GM19193 (cell line): ENCODE results near the gene NOTUM.

ENCODE experiments used
- POLR2A ChIP-seq: IDR thresholded peaks from 4 replicates; pipeline ENCODE4 v1.6.1; 2011; ENCODE audit not compliant: insufficient read depth, insufficient read length; ENCODE audit errors: extremely low read depth

NOTUM gene

DNA sequence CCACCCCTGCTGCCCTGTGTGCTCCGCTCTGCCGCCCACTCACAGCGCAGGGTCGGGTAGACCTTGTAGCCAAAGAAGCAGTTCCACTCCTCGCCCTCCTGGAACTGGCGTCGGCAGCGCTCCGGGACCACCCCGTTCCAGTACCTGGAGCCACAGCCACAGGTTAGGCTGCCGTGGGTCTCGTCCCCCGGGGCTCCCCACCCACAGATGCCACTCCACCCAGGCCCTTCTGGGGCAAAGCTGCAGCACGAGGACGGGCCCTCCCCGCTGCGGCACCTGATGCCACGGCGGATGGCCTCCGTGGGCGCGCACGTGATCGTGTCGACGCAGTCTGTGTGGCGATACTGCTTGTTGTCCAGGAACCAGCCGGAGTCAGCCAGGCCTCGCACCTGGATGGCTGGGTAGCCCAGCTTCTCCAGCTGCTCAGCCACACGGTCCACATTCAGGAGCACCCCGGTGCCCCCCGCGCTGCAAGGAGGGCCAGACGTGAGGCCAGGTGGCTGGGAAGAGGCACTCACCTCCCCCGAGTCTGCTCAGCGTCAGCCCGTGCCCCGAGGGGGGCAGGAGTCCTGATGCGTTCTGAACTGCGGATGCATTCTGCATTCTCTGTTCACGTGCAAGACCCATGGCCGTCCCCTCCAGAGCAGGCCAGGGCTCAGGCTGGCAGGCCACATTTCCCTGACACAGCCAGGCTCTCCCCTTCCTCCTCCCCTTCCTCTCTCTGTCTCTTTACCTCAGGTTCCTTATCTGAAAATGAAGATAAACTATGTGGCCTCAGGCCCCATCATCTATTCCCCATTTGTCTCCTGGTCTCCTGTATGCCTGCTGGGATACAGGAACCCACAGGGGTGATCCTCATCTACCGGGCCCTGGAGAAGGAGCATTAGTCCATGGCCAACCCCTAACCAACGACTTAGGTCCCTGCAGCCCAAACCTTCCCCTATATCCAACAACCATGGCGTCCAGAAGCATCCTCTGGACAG is 4.1 kb downstream of the NOTUM start:
- no peak for TF ChIP-seq POLR2A

DNA sequence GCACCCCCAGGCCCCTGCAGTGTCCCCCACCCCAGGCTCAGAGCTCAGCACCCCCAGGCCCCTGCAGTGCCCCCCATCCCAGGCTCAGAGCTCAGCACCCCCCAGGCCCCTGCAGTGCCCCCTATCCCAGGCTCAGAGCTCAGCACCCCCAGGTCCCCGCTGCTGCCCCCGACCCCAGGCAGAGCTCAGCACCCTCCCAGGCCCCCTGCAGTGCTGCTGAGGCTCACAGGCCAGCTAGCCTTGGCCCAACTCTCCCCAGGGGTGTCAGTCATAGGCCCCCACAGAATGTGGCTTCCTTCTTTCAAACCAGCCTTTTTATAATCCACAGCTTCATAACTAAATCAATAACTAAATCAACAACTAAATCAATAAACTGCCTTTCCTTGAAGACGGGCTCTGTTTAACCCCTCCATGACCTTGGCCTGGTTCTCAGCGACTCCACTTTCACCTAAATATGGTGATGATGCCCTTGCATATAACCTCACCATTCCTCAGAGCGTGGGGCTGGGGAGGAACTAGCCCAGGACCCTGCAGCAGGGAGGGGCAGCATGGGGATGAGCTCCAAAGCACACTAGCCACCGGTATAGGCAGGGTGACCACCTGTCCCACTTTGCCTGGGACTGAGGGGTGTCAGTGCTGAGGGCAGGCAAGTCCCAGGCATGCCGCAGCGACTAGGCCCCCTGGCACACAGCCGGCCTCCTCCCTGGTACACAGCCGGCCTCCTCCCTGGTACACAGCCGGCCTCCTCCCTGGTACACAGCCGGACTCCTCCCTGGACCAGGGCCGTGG is 5.0 kb downstream of the NOTUM start:
- no peak for TF ChIP-seq POLR2A

DNA sequence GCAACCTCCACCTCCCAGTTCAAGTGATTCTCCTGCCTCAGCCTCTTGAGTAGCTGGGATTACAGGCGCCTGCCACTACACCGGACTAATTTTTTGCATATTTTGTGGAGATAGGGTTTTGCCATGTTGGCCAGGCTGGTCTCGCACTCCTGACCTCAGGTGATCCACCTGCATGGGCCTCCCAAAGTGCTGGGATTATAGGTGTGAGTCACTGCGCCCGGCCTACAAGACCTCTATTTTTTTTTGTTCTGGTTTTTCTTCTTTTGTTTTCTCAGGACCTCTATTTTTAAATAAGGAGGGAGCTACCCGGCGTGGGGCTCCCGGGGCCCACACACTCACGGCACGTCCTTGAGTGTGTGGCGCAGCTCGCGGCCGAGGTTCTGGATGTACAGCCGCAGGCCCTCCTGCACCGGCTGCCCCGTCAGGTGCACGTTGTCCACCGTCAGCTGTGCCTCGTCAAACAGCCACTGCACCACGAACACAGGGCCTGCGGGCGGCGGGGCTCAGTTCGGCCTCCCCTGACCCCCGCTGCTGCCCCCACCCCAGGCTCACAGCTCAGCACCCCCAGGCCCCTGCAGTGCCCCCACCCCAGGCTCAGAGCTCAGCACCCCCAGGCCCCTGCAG is 5.8 kb downstream of the NOTUM start:
- no peak for TF ChIP-seq POLR2A

DNA sequence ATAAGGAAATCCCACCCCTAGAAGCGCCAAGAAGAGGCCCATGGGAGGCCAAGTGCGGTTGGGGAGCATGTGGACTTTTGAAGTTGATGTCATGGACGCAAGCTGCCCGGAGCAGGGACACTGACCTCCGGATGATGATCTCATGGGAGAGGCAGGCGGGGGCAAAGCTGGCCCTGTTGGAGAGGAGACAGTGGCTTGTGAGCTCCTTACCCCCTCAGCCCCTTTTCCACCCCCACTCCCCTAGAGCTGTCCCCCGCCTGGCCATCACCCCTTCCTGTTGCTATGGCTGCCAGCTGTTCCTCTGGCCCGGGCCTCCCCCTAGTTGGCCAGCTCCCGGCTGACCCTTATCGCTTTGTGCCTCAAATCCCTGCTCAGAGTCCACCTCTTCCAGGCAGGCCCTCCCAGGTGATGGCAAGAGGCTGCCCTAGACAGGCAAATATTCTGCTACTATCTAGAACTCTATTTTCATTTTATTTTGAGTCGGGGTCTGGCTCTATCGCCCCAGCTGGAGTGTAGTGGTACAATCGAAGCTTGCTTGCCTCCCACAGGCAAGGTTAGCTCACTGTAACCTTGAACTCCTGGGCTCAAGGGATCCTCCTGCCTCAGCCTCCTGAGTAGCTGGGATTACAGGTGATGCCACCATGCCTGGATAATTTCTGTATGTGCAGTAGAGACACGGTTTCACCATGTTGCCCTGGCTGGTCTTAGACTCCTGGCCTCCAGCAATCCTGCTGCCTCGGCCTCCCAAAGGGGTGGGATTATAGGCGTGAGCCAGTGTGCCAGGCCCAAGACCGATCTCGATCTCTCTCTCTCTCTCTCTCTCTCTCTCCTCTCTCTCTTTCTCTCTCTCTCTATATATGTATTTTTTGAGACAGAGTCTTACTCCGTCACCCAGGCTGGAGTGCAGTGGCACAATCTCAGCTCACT is 6.6 kb downstream of the NOTUM start:
- TF ChIP-seq POLR2A = no peak

DNA sequence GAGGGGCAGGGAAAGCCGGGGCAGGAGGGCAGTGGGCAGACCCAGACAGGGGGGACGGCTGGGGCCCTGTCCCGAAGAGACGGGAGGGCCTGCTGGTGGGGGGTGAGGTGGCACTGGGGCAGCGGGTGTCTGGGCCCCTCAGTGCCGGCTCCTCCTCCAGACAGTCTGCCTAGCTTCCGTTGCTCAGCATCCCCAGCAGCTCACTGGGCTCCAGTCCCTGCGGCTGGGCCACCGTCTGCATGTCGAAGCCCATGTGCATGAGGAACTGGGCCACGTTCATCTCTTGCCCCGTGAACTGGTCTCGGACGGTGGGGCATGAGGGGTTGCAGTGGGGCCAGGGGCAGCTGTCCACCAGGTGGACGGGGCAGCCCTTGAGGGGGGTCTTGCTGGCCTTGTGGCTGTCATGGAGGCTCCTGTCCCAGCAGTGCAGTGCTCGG is 8.2 kb downstream of the NOTUM start:
- TF ChIP-seq POLR2A = no peak

DNA sequence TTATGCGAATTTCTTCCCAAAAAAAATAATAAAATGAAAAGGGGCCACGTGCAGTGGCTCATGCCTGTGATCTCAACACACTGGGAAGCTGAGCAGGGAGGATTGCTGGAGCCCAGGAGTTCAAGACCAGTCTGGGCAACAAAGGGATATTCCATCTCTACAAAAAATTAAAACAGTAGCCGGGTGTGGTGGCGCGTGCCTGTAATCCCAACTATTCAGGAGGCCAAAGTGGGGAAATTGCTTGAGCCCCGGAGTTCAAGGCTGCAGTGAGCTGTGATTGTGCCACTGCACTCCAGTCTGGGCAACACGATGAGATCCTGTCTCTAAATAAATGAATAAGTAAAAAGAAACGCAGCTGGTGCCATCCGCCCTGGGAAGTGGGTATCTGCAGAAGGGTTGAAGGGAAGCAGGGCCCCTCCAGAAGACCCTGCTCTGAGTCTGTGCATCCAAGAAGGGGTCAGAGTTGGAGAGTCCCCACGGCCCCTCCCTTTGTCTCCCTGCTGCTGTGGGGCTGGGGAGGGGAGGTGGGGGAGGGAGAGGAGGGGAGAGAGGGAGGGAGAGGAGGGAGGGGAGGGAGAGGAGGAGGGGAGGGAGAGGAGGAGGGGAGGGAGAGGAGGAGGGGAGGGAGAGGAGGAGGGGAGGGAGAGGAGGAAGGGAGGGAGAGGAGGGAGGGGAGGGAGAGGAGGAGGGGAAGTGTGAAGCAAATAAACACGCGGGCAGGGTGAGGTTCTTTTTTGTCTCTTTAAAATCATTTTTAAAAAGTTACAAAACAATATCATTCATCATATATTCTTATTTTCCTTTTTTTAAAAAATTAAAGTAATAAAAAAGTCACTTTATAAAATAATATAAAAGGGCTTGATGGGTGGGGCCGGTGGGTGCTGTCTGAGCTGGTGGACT is 9.0 kb downstream of the NOTUM start:
- no peak for TF ChIP-seq POLR2A

DNA sequence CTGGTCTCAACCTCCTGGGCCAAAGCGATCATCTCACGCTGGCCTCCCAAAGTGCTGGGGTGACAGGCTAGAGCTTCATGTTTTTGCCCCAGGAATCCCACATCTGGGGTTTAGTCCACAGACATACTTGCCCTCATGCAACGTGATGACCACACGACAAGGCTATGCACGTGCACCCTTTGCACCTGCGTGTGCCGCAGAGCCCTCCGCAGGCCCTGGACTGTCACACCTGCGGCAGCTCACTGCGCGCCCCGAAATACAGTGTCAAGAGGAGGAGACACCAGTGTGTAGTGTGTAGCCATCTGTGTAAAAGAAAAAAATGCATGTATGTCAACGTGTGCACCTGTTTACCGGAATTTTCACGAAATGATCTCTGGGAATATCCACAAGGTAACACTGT is 10.5 kb downstream of the NOTUM start:
- TF ChIP-seq POLR2A = no peak

DNA sequence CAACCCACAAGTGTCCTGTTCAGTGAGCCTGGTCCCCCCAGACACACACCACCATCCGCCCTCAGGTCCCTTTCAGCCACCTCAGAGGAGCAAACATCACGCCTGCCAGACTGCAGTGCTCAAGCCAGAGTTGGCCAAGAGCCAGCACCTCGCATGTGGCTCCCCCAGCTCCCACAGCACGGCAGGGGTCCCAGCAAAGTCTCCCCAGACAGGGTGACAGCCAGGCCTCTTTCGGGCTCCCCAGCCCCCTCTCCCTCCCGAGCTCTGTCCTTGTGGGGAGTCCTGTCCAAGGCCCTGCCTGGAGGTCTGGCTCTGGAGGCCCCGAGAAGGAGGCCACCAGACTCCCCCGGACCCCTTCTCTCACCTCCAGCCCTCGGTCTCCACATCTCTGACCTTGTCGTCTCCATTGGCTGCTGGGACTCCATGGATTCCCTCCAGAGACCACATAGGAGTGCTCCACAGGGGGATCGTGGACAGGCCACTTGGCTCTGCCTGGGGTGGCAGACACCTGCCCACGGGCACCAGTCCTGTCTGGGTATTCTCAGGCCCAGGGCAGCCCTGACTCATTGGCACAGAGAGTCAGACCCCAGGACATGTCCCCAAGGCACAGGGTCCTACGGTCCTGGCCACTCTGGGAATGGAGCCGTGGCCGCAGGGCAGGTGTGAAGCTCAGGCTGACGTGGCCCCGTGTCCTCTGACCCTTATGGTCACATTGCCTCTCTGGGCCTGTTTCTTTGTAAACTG is 12.2 kb downstream of the NOTUM start:
- TF ChIP-seq POLR2A = no peak

DNA sequence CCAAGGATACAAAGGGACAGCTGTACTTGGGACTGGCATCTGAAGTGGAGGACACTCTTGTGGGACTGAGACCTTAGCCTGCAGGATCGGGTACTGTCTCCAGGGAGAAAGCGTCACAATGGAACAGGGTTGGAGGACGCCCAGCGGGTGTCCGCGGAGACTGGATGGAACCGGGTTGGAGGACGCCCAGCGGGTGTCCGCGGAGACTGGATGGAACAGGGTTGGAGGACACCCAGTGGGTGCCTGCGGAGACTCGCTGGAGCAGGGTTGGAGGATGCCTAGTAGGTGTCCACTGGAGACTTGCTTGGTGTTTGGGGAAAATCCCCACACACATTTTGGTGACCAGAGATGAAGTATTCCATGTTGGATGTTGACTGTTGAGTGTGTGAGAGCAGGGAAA is 13.8 kb downstream of the NOTUM start, which contains the start of gene MYADML2:
MYADML2 (minus strand) TSS at position 45 of the 400 bp plus-strand sequence. CDS start 5,492 bp downstream, outside the sequence.
- no peak for TF ChIP-seq POLR2A

DNA sequence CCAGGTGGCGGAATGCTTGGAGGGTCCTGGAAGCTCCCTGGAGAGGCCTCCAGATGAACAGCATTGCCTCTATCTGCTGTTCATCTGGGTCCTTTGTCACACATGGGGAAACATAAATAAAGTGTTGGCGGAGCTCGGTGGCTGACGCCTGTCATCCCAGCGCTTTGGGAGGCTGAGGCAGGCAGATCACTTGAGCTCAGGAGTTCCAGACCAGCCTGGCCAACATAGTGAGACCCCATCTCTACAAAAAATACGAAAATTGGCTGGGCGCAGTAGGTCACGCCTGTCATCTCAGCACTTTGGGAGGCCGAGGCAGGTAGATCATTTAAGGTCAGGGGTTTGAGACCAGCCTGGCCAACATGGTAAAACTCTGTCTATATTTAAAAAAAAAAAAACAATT is 16.1 kb downstream of the NOTUM start:
- TF ChIP-seq POLR2A = no peak

DNA sequence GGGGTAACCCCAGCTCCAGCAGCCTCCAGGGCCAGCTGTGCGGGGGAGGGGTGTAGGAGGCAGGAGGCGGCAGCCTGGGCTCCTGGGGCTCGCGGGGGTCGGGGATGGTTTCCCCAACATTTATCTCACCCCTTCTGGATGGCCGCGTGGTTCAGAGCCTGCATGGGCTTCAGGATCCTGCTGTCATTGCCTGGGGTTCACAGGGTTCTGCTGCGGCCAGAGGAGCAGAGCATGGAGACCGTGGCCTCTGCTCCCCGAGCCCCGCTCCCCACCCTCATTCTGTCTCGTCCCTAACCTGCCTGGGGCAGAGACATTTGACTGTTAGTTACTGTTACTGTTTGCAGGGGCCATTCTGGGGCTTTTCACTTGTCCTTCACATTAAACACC is 18.8 kb downstream of the NOTUM start:
- no peak for TF ChIP-seq POLR2A

DNA sequence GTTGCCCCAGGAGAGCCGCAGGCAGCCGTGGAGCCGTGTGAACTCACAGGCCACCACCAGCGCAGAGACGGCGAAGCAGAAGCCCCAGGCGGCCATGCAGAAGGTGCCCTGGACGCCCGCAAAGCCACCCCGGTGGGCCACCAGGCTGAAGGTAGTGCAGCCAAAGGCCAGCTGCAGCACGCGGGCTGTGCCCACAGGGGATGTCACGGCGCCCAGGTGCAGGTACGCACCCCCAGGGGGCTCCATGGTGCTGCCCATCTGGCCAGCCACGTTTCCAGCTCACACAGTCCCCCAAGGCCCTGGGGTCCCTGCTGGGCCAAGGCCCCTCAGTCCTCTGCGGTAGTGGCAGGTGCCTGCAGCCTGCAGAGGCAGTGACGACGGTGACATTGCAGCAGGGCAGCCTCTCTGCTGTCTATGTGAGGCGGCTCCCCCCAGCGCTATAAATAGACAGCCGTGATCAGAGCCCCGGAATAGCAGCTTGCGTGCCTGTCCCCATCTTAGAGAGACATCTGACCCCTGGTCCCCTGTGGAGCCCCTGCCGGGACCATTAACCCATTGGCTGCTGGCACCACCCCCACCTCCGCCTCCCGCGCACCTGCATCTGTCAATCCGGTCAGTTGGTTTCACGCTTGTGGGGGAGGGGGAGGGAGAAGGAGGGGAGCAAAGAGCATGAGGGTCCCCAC is 19.4 kb downstream of the NOTUM start:
- no peak for TF ChIP-seq POLR2A
